HCT116 (cell line): ENCODE measurements around the gene EFNB2. TPM values are rescaled to one million over a fixed set of nuclear protein-coding genes. Genes with fewer than 3 reads are reported as not detected.

Experiments
- ATAC-seq: fragments of 200-7000 bp; cut with Tn5 transposase; 2 replicates; pipeline ENCODE4 v1.9.1; 2020; ENCODE audit warnings: mild to moderate bottlenecking, moderate library complexity
- BruUV-seq: library from RNA; stranded (reverse); fragments of 400-500 nt; replicated peaks from 2 replicates; lab custom pipeline; 2021; lab: Mats Ljungman, UMichigan
- CTCF ChIA-PET: fragments of 300-600 bp; sonication (Branson Sonifier 250); formaldehyde crosslinking; loops from one replicate; lab custom pipeline; 2021; ENCODE audit warnings: antibody characterized with exemption; lab: Charles Lee
- POLR2A ChIA-PET: fragments of 300-600, 350-600 bp; sonication (Branson Sonifier 250); formaldehyde crosslinking; loops from one replicate; lab custom pipeline; 2021; ENCODE audit warnings: antibody characterized with exemption; lab: Charles Lee
- RAD21 ChIA-PET, 2 experiments: fragments of 300-600 bp; sonication (Branson Sonifier 250); formaldehyde crosslinking; loops; one replicate each; lab custom pipeline; 2023; ENCODE audit warnings: low total read pairs in 2 of 2; ENCODE audit not compliant: uncharacterized antibody in 2 of 2, unreplicated experiment in 2 of 2, low non-redundant PET in 1 of 2; lab: Charles Lee
- DNase-seq: peaks from one replicate; pipeline ENCODE4 v3.0.0-alpha.2; 2010; ENCODE audit warnings: low read depth, low spot score
- H2AFZ ChIP-seq: fragments of 200-600 bp; shearing (Covaris generic), sonication (generic); 2 replicates; pipeline ENCODE4 v1.6.1; 2017; ENCODE audit warnings: low read depth, mixed run types, mixed read lengths, antibody characterized with exemption, low read length; ENCODE audit not compliant: poor library complexity, severe bottlenecking
- H3K27ac ChIP-seq: 2 replicates; pipeline ENCODE4 v1.5.1; 2012; ENCODE audit warnings: low read depth, low read length
- H3K27me3 ChIP-seq: fragments of 200-600 bp; sonication (generic); 2 replicates; pipeline ENCODE4 v1.6.1; 2016; ENCODE audit warnings: mixed run types, low read length, mixed read lengths; ENCODE audit not compliant: insufficient read depth
- H3K36me3 ChIP-seq, 2 experiments: fragments of 200-500 bp in 1 of 2; fragments of 200-600 bp in 1 of 2; sonication (Bioruptor generic) in 1 of 2; sonication (generic) in 1 of 2; 2 replicates each; pipeline versions ENCODE4 v1.5.1 to v1.6.1; 2014 to 2016; ENCODE audit warnings: low read length in 2 of 2, inconsistent platforms in 1 of 2, mixed read lengths in 1 of 2, mixed run types in 1 of 2; ENCODE audit not compliant: insufficient read depth in 2 of 2, control insufficient read depth in 1 of 2
- H3K4me1 ChIP-seq, 2 experiments: fragments of 200-600 bp in 1 of 2; sonication (generic) in 1 of 2; 2 replicates each; pipeline versions ENCODE4 v1.5.1 to v1.6.1; 2012 to 2017; ENCODE audit warnings: low read length in 2 of 2, inconsistent platforms in 1 of 2, mild to moderate bottlenecking in 1 of 2, mixed read lengths in 1 of 2, mixed run types in 1 of 2, moderate library complexity in 1 of 2; ENCODE audit not compliant: insufficient read depth in 2 of 2, control insufficient read depth in 1 of 2
- H3K4me2 ChIP-seq: fragments of 200-600 bp; sonication (generic); 2 replicates; pipeline ENCODE4 v1.6.1; 2017; ENCODE audit warnings: mixed run types, low read length, mixed read lengths
- H3K4me3 ChIP-seq, 2 experiments: fragments of 200-600 bp in 1 of 2; sonication (generic) in 1 of 2; replicated peaks in 1 of 2; 2 replicates each; pipeline ENCODE4 v1.5.1; 2011 to 2016; ENCODE audit warnings: low read length in 2 of 2, control low read depth in 1 of 2, low read depth in 1 of 2, mild to moderate bottlenecking in 1 of 2, mixed read lengths in 1 of 2, mixed run types in 1 of 2
- H3K79me2 ChIP-seq: fragments of 200-600 bp; sonication (generic); 2 replicates; pipeline ENCODE4 v1.6.1; 2017; ENCODE audit warnings: mild to moderate bottlenecking, mixed run types, low read length, moderate library complexity, mixed read lengths; ENCODE audit not compliant: insufficient read depth
- H3K9ac ChIP-seq: fragments of 200-600 bp; sonication (generic); 2 replicates; pipeline ENCODE4 v1.6.1; 2016; ENCODE audit warnings: low read length, mixed read lengths
- H3K9me2 ChIP-seq: fragments of 200-600 bp; sonication (generic), shearing (Covaris generic); 2 replicates; pipeline ENCODE4 v1.6.1; 2017; ENCODE audit warnings: mixed run types, mild to moderate bottlenecking, moderate library complexity; ENCODE audit not compliant: insufficient read depth
- H3K9me3 ChIP-seq, 2 experiments: fragments of 200-500 bp in 1 of 2; fragments of 200-600 bp in 1 of 2; sonication (Bioruptor generic) in 1 of 2; sonication (generic) in 1 of 2; 2 replicates each; pipeline ENCODE4 v1.6.1; 2014 to 2017; ENCODE audit warnings: low read length in 2 of 2, mixed read lengths in 2 of 2, inconsistent platforms in 1 of 2, low read depth in 1 of 2, mild to moderate bottlenecking in 1 of 2, mixed run types in 1 of 2, moderate library complexity in 1 of 2; ENCODE audit not compliant: control insufficient read depth in 1 of 2, insufficient read depth in 1 of 2
- H4K20me1 ChIP-seq: fragments of 200-600 bp; sonication (generic), shearing (Covaris generic); 2 replicates; pipeline ENCODE4 v1.6.1; 2017; ENCODE audit warnings: mixed run types, mild to moderate bottlenecking, moderate library complexity; ENCODE audit not compliant: insufficient read depth
- CBX3 ChIP-seq: IDR thresholded peaks from 2 replicates; pipeline ENCODE4 v1.6.1; 2012; ENCODE audit warnings: low read depth
- CTCF ChIP-seq, 3 experiments: fragments of 200-600 bp in 1 of 3; sonication (generic) in 1 of 3; IDR thresholded peaks in 2 of 3; conservative IDR thresholded peaks in 1 of 3; 2 replicates each; pipeline ENCODE4 v1.5.1; 2012 to 2017; ENCODE audit warnings: low read depth in 2 of 3, low read length in 2 of 3, antibody characterized with exemption in 1 of 3, borderline replicate concordance in 1 of 3, control low read depth in 1 of 3, mild to moderate bottlenecking in 1 of 3, mixed read lengths in 1 of 3, mixed run types in 1 of 3, moderate library complexity in 1 of 3; ENCODE audit not compliant: insufficient read depth in 1 of 3
- ELF1 ChIP-seq: IDR thresholded peaks from 2 replicates; pipeline ENCODE4 v1.6.1; 2012; ENCODE audit warnings: low read depth, borderline replicate concordance
- EZH2phosphoT487 ChIP-seq: fragments of 200-600 bp; IDR thresholded peaks from 2 replicates; pipeline ENCODE4 v1.6.1; 2018; ENCODE audit warnings: antibody characterized with exemption, borderline replicate concordance
- FOSL1 ChIP-seq: IDR thresholded peaks from 2 replicates; pipeline ENCODE4 v1.6.1; 2012; ENCODE audit warnings: low read depth
- JUND ChIP-seq: IDR thresholded peaks from 2 replicates; pipeline ENCODE4 v1.6.1; 2012
- MAX ChIP-seq: IDR thresholded peaks from 2 replicates; pipeline ENCODE4 v1.6.1; 2012
- POLR2AphosphoS5 ChIP-seq: IDR thresholded peaks from 2 replicates; pipeline ENCODE4 v1.6.1; 2011; ENCODE audit warnings: mild to moderate bottlenecking, low read depth, low read length, moderate library complexity
- RAD21 ChIP-seq: IDR thresholded peaks from 2 replicates; pipeline ENCODE4 v1.6.1; 2012; ENCODE audit warnings: low read depth, mild to moderate bottlenecking
- SP1 ChIP-seq: IDR thresholded peaks from 2 replicates; pipeline ENCODE4 v1.6.1; 2012; ENCODE audit warnings: low read depth
- SRF ChIP-seq: IDR thresholded peaks from 2 replicates; pipeline ENCODE4 v1.6.1; 2012; ENCODE audit warnings: low read depth
- TCF7L2 ChIP-seq: IDR thresholded peaks from 2 replicates; pipeline ENCODE4 v1.7.0; 2011; ENCODE audit warnings: borderline replicate concordance, inconsistent platforms; ENCODE audit not compliant: insufficient read depth, insufficient read length; ENCODE audit errors: extremely low read depth
- YY1 ChIP-seq: IDR thresholded peaks from 2 replicates; pipeline ENCODE4 v1.6.1; 2011; ENCODE audit warnings: low read length, low read depth, moderate library complexity, mild to moderate bottlenecking; ENCODE audit not compliant: insufficient replicate concordance; ENCODE audit errors: extremely low read depth
- ZBTB33 ChIP-seq: IDR thresholded peaks from 2 replicates; pipeline ENCODE4 v1.6.1; 2011; ENCODE audit warnings: mild to moderate bottlenecking, low read length, moderate library complexity; ENCODE audit not compliant: insufficient replicate concordance; ENCODE audit errors: extremely low read depth
- ZFX ChIP-seq: fragments of 450-650 bp; IDR thresholded peaks from 2 replicates; pipeline ENCODE4 v1.6.1; 2017
- ZNF274 ChIP-seq: fragments of 200-500 bp; sonication (Bioruptor generic); IDR thresholded peaks from 2 replicates; pipeline ENCODE4 v1.6.1; 2014; ENCODE audit warnings: mild to moderate bottlenecking, low read depth, low read length, inconsistent platforms
- intact Hi-C: fragments of 100-400 bp; cut with micrococcal nuclease; formaldehyde crosslinking; loops from 2 replicates; pipeline ENCODE4 v1.10.0; 2022
- total RNA-seq: library from RNA; stranded (reverse); gene quantifications from one replicate; pipeline ENCODE4 v1.2.1, GENCODE V29; 2021; ENCODE audit not compliant: unreplicated experiment

The EFNB2 gene
- total RNA-seq, 1 experiment from 2014 or later, result 30.9 TPM

- no peak for TF ChIP-seq ZBTB33
- no peak for TF ChIP-seq ZNF274
- no peak for TF ChIP-seq FOSL1
- no peak for TF ChIP-seq YY1
- no peak for TF ChIP-seq MAX
- no peak for TF ChIP-seq RAD21
- no peak for TF ChIP-seq EZH2phosphoT487
- TF ChIP-seq CBX3, result no peak
Observed at GRCh38 chr13:106499896-106500295, 35.6 kb downstream of the EFNB2 start (continued).

- RAD21 ChIA-PET, result no interaction called here
- Histone ChIP-seq H4K20me1 (no peaks in the 10 kb centered on the region), H3K9me3 (no peaks in the 10 kb centered on the region), H3K27me3 (no peaks in the 10 kb centered on the region), H3K4me2 (no peak overlapping the region), H3K4me3 (no peak overlapping the region), H3K27ac (no peak overlapping the region), H3K9ac (no peak overlapping the region), H3K36me3 (peaks cover 7 to 9% of the 10 kb centered on the region in 2 experiments; a peak in 2 of 4 replicates), H3K9me2 (no peaks in the 10 kb centered on the region), H2AFZ (no peak overlapping the region), H3K79me2 (peaks cover 59% of the 10 kb centered on the region), H3K4me1 (peaks cover 0 to 7% of the 10 kb centered on the region in 2 experiments; a peak in 1 of 4 replicates)
- intact Hi-C loops, result no loop called here
- no peak for ATAC-seq
- CTCF ChIA-PET, result no interaction called here
- TF ChIP-seq TCF7L2, result no peak
- TF ChIP-seq JUND, result no peak
- TF ChIP-seq POLR2AphosphoS5, result no peak
- no peak for TF ChIP-seq YY1
- TF ChIP-seq SRF, result no peak
- no peak for TF ChIP-seq CTCF (IDR thresholded peaks at IDR 0.05 in 2 of 3, conservative IDR thresholded peaks at IDR 0.05 in 1 of 3; ENCODE audit: borderline replicate concordance in 1 of 3, insufficient read depth in 1 of 3, low read depth in 2 of 3, low read length in 2 of 3)
- TF ChIP-seq ZNF274, result no peak
- no peak for TF ChIP-seq ZBTB33
- TF ChIP-seq ZFX, result no peak
- TF ChIP-seq SP1, result no peak
- no peak for TF ChIP-seq ELF1
- no TSS peak for BruUV-seq
- DNase-seq, result no peak
- POLR2A ChIA-PET, result no interaction called here
Observed at GRCh38 chr13:106499113-106499512, 36.3 kb downstream of the EFNB2 start.
